ENCODE results near the gene AP3B2. TPM values are rescaled to one million over a fixed set of nuclear protein-coding genes. Genes with fewer than 3 reads are reported as not detected.

The AP3B2 gene
- total RNA-seq, 1 donor from 2014 or later: 8.0 TPM

- H3K9me3 Mint-ChIP-seq: no peaks in the 10 kb centered on the region
- no peak for TF ChIP-seq CTCF (conservative IDR thresholded peaks at IDR 0.05)
- H3K27ac Mint-ChIP-seq: no peak overlapping the region
- no peaks in the 10 kb centered on the region for H3K4me1 Mint-ChIP-seq (ENCODE audit: unreplicated experiment)
- H3K36me3 Mint-ChIP-seq: no peaks in the 10 kb centered on the region
- no peak overlapping the region for H3K4me3 Mint-ChIP-seq
- DNase-seq (ENCODE audit: extremely low spot score, unreplicated experiment): no peak
- H3K27me3 Mint-ChIP-seq: no peaks in the 10 kb centered on the region
Observed at GRCh38 chr15:82730022-82730530, 20.4 kb upstream of the AP3B2 start.

- no peak for TF ChIP-seq CTCF (conservative IDR thresholded peaks at IDR 0.05)
- no peak for DNase-seq (ENCODE audit: extremely low spot score, unreplicated experiment)
- Mint-ChIP-seq H3K9me3 (no peaks in the 10 kb centered on the region), H3K4me3 (no peak overlapping the region), H3K27ac (no peak overlapping the region), H3K4me1 (ENCODE audit: unreplicated experiment) (no peaks in the 10 kb centered on the region), H3K27me3 (peaks cover 4% of the 10 kb centered on the region), H3K36me3 (no peaks in the 10 kb centered on the region)
Observed at GRCh38 chr15:82726816-82727215, 17.1 kb upstream of the AP3B2 start.

GRCh38 chr15:82715003-82715402, 5.3 kb upstream of the AP3B2 start:
- no peak for TF ChIP-seq CTCF (conservative IDR thresholded peaks at IDR 0.05)
- Mint-ChIP-seq H3K4me3 (no peak overlapping the region), H3K36me3 (no peaks in the 10 kb centered on the region), H3K9me3 (no peaks in the 10 kb centered on the region), H3K27ac (no peak overlapping the region), H3K4me1 (ENCODE audit: unreplicated experiment) (no peaks in the 10 kb centered on the region), H3K27me3 (peaks cover 39% of the 10 kb centered on the region)
- DNase-seq (ENCODE audit: extremely low spot score, unreplicated experiment): no peak

- Mint-ChIP-seq H3K9me3 (no peaks in the 10 kb centered on the region), H3K27ac (no peak overlapping the region), H3K36me3 (no peaks in the 10 kb centered on the region), H3K27me3 (peaks cover 34% of the 10 kb centered on the region), H3K4me3 (no peak overlapping the region), H3K4me1 (ENCODE audit: unreplicated experiment) (no peaks in the 10 kb centered on the region)
- TF ChIP-seq CTCF (conservative IDR thresholded peaks at IDR 0.05): no peak
- DNase-seq (ENCODE audit: extremely low spot score, unreplicated experiment): no peak
Observed at GRCh38 chr15:82714016-82714415, 4.3 kb upstream of the AP3B2 start.

GRCh38 chr15:82712036-82712435, 2.4 kb upstream of the AP3B2 start:
- peak overlapping the region; percentile 62 for H3K4me3 Mint-ChIP-seq
- H3K9me3 Mint-ChIP-seq: no peaks in the 10 kb centered on the region
- H3K4me1 Mint-ChIP-seq (ENCODE audit: unreplicated experiment): no peaks in the 10 kb centered on the region
- no peak for DNase-seq (ENCODE audit: extremely low spot score, unreplicated experiment)
- peaks cover 28% of the 10 kb centered on the region for H3K27me3 Mint-ChIP-seq
- no peak for TF ChIP-seq CTCF (conservative IDR thresholded peaks at IDR 0.05)
- no peaks in the 10 kb centered on the region for H3K36me3 Mint-ChIP-seq
- no peak overlapping the region for H3K27ac Mint-ChIP-seq
